NOMO-1 (cell line): Measurements from ENCODE around the gene ROR1.
"Not testable (repeated sequence)": the region's sequence is repeated elsewhere in the genome, so short reads cannot be mapped to it uniquely, and the experiment has no call there.

Experiments
- DNase-seq, 2 experiments: peaks; one replicate each; lab custom pipeline; 2025; ENCODE audit not compliant: unreplicated experiment in 2 of 2; lab: John Stamatoyannopoulos, UW

Gene ROR1

DNA sequence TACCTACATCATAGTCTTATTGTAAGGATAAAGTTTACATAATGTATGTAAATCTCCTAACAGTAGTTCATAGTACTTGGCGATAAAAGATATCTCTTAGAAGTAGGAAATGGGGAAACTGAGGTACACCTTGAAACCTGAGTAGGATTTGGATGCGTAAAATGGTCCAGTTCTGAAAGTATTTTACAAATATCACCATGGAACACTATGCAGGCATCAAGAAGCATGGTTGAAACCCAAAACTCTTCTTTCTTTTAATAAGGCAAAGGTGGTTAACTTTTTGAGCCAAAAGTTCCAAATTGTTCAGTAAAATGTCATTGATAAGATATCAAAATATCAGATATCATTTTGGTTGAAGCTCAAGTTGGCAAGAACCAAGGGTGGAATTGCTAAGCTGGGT lies 46.0 kb downstream of the ROR1 start:
- no peak for DNase-seq

DNA sequence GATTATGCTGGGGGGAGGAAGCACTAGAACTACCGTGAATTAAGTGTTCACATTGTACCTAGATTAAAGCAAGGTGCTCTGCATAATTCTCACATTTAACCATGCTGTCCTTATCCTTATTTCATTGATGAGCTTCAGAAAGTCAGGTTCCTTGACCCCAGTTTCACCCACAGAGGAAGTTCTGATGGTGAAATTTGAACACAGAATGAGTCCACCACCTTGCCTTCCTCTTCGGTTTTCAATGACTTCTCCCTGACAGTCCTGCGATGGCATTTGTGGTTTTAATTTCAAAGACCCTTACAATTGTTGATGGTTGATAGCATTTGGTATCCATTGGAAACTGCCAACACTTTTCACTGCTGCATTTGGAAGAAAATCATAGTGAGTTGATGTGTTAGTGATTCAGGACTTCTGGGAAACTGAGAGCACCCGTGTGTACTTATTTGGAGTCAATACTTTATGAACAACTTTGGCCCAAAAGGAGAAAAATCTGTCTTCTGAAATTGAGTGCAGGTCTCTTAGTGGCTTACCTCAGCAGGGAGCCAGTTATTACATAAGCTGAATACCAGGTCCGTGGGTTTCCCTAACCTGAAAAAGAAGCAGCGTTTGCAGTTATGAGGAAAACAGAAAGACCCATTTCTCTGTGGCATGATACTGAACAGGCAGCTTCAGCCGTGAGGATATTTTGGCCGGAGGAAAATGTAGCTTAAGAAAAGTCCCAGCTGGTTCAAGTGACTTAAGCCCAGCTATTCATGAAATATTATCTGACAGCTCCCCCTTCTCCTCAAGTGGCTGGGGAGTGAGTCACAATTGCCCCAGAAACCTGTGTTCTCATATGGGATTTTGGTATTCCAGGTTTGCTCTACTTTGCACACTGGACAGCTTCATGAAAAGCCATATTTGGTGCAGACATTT lies 47.5 kb downstream of the ROR1 start:
- no peak for DNase-seq

DNA sequence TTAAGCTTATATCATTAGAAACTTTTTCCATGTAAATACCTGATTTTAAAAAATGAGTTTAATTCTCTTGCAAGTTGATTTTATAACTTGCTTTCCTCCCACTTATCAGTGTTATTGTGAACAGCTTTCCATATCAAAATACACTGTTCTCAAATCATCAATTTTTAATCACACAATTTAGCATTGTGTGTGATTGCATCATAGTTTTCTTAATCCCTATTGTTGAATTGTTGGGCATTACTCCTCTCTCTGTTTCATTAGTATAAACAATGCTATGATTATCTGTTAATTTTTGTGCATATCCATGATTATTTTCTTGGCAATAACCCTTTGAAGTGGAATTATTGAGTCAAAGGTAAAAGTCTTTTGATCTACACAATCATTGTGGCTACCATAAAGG lies 48.7 kb downstream of the ROR1 start:
- no peak for DNase-seq

DNA sequence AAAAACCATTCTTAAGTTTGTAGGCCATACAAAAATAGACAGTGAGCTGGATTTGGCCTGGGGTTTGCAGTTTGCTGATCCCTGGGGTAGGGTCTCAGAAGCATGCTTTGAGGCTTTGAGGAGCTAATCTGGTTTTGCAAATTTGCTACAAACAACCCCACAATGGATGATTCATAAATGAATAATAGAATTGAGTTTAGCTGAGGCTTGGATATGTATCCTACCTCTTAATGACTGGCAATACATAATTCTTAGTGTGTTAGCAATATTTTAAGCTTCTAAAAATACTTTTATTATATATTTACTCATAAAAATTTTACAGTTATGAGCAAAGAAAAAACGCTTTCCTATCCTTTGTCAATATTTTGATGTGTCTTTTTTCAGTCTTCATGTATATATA lies 50.6 kb downstream of the ROR1 start:
- DNase-seq, result no peak

DNA sequence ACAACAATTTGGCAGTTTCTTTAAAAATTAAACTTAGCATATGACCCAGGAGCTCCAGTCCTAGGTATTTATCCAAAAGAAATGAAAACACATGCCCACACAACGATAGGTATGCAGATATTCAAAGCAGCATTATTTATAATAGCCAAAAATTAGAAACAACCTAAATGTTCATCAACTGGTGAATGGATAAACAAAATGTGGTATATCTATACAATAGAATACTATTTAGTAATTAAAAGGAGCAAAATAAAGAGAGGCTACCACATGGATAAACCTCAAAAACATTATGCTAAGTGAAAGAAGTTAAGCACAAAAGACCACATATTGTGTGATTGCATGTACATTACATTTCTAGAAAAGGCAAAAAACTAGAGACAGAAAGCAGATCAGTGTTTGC lies 51.3 kb downstream of the ROR1 start:
- no peak for DNase-seq

DNA sequence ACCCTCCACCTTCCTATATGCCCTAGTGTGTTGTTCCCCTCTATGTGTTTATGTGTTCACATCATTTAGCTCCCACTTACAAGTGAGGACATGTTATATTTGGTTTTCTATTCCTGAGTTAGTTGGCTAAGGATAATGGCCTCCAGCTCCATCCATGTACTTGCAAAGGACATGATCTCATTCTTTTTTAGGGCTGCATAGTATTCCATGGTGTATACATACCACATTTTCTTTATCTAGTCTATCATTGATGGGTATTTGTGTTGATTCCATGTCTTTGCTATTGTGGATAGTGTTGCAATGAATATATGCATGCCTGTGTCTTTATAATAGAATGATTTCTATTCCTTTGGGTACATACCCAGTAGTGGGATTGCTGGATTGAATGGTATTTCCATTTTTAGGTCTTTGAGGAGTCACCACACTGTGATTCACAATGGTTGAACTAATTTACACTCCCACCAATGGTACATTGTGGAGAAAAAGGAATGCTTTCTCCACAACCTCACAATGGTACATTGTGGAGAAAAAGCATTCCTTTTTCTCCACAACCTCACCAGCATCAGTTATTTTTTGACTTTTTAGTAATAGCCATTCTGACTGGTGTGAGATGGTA lies 52.5 kb downstream of the ROR1 start:
- DNase-seq, result not testable (repeated sequence)

DNA sequence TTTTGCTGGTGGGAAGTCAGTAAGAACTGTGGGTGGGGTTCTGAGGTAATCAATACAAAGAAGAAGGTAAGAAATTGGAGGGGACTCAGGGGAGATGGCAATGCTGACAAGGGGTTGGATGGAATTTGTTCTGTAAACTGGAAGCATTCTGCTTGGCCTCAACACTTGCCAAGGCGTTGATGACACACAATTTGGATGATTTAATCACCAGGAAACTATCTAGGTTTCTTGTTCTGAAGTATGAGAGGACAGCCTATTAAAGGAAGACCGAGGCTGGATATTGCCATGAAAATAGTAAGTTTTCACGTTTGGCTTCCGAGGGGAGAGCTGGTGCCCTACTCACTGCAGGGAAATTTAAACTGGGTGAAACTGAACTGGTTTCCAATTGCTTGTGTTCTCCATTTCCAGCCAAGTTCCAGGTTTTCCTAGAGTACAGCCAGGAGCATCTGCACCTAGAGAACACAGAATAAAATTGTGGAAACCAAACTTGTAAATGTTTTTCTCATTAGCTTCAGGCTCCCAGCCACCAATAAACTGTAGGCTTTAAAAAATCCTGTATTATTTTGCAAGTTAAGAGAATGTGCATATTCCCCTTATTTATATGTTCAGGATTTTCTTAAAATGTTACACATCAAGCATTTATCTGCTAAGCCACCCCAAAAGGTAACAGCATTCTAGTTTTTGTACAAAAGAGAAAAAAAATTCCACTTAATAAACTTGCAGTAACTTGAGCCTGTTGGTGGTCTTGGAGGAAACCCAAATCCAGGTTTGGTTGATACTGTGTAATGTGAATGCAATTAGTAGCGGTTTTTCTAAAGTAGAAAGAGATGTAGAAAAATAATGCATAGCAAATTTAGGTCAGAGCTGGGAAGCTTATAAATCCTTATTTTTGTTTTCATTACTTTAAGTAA lies 53.8 kb downstream of the ROR1 start:
- no peak for DNase-seq

DNA sequence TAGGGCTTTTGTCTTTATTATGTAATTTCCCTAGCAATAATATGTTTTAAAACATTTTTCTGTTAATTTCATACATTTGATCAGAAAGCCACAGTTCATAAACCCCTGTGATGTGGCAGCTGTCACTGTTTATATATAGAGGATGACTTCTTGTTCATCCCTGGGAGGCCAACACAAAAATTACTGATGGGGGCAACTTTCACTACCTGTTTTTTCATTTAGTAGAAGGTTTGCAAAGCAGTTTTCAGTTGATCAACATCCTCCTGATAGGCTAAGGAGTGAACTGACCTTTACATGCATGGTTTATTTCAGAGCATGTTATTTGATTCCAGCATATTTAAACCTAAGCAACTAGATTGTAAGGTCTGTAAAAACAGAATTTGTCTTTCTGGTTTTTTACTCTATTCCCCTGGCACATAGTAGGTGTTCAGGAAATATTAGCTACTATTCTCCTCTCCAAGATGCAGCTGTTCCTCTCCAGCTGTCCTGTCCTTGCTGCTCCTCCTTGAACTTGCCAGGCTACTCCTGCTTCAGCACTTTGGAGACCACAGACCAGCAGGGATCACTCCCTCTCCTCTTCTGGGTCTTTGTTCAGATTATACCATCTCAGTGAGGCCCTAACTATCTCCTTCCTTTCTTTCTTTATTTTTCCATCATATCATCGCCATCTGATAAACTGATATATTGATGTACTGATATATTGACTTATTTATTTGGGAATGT lies 54.7 kb downstream of the ROR1 start:
- DNase-seq, result peak in 1 of 2 experiments; percentile 34

DNA sequence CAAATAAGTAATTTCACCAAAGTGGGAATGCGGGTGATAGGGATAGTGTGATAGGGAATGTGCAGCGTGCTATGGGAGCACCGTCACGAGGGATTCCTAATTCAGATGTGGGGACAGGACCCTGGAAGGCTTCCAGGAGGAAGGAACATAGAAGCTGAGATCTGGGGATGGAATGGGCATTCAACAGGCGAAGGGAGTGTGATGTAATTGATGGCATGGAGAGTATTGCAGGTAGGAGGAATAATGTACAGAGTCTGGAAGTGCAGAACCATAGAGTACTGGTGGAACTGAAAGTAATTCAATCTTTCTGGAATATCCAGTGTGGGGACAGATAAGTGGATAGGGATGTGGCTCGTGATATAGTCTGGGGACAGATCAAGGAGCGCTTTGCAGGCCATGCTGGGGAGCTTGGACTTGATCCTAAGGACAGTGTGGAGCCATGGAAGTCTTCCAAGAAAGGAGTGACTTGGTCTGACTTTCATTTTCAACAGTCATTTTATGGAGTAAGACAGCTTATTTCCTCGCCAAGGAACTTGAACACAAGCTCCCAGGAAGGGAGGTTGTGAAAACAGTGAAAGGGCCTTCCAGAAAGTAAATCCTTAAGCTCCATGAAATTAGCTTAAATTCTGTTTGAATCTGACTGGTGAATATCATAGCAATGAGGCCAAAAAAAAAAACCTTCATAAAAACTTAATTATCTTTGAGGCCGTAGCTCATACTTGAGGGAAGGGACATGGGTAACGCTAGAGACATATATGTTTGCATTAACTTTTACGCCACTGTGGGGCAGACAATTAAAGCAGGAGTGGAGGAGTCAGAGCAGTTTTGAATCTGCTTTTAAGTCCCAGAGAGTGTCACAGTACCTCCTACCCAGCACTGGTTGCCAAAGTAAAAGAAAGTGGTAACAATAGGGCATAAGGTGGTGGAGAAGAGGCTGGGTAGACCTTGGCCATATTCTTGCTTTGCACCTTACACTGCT lies 55.8 kb downstream of the ROR1 start:
- DNase-seq, result no peak

DNA sequence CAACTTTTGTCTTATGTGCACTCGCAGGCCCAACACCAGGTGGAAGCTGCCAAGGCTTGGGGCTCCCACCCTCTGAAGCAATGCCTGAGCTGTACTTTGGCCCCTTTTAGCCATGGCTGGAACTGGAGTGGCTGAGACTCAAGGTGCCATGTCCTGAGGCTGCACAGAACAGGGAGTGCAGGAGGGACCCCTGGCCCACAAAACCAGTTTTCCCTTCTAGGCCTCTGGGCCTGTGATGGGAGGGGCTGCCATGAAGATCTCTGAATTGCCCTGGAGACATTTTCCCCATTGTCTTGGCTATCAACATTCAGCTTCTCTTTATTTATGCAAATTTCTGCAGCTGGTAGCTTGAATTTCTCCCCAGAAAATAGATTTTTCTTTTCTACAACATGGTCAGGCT lies 57.6 kb downstream of the ROR1 start:
- no peak for DNase-seq

DNA sequence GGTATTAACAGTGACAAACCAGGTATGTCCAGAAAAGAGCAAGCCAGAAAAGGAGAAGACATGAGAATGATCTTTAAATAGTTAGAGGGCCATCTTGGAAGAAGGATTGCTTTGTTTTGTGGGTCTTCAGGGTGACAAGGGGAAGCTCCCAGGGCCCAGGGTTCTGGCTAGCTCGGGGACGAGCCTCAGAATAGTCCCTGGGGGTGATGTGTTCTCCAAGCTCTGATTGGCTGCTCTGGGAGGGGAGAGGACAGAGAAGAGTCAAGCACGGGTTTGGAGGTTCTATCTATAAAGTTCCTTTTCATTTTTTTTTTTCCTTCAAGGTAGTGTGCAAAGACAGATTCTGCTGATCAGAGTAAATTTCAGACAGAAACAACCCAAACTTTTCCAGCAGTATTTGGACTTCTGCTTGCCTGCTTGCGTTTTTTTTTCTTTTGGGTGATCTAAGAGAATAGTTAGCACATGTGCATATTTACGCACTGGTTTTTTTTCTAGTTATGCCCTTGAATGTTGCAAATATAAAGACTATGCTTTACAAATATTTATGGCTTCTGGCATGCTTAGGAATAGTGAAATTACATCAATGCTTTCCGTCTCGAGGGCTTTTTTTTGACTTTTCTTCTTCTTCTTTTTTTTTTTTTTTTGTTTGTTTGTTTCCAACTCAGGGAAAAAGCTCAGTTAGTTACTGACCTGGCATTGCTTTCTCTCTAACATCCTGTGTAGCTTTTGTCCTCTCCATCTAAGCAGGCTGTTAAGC lies 59.7 kb downstream of the ROR1 start:
- no peak for DNase-seq

DNA sequence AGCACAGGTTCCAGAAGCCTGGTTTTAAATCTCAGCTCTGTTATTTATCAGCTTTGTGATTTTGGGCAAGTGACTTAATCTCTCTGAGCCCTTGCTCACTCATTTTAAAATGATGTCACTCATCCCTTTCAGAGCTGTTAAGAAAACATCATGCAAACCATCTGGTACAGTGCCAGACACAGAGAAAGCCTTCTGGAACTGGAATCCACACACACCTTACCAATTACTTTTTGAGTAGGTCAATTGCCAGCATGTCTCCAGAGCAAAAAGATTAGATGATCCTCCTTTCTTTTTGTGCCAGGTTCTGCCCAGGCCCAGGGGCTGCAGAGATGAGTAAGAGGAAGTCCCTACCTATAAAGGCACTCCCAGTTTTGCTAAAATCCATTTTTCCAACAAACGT lies 61.3 kb downstream of the ROR1 start:
- DNase-seq, result no peak

DNA sequence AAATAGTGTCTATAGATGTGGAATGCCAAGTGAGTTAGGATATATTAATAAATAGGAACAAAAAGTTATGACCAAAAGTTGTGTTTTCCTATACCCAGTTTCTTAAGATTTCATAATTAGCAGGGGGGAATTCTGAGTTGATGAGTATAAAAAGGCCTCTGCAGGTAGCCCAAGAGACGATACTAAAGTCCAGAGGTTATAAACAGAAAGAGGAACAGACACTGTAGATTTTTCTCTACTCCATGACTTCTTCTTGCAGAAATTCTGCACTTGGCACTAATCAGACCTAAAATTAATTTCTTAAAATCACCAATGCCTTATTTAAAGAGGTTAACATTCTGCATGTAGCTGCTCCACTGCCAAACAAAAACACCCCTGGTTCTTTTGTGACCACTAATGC lies 62.6 kb downstream of the ROR1 start:
- DNase-seq, result no peak

DNA sequence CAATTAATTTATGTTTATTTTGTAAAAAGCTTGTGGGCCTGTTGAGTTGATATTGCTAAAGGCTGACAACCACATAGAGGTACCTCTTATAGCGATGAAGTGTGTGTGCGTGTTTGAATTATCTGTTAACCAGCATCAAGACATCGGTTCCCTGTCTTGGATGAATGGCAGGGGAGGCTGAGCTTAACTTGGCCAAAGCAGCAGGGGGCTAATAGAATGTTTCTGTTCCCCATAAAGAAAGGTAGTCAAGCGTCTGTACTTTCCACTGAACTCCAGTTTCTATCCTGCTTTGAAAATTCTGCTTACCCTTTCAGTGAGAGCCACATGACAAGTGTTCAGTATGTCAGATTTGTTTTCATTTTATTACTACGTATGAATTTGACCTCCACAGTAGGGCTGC lies 63.0 kb downstream of the ROR1 start:
- no peak for DNase-seq

DNA sequence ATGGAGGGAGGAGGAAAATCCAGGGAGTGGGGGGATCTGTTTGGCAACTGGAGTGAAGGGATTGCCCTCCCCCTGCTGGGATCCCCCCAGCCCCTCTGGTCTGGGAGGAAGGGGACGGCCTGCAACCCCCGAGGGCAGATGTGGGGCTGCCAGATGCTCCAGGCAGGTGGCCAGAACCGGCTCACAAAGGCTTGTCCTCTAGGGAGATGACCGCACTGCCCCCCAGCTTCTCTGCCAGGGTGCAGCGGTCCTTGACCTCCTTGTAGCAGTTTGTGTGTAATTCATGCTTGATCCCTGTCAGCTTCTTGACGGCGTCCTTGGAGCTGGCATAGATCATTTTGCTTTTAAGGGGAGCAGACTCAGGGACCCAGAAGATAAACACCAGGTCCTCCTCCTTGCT lies 69.2 kb downstream of the ROR1 start:
- no peak for DNase-seq

DNA sequence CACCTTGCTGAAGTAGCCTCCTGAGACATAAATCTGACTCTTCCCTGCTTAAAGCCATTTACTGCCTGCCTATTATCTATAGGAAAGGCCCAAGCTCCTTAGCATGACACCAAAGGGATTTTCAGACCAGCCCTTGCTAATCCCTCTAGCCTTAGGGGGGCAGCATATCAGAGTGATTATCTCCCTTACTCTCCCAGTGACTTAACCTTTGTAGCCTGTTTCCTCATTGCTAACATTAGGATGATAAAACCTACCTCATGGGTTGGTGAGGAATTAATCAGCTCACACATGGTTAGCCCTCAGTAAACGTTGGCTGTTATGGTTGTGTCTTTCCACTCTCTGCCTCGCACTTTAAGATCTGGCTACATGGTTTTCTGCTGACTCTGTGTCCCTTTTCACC lies 70.1 kb downstream of the ROR1 start:
- no peak for DNase-seq

DNA sequence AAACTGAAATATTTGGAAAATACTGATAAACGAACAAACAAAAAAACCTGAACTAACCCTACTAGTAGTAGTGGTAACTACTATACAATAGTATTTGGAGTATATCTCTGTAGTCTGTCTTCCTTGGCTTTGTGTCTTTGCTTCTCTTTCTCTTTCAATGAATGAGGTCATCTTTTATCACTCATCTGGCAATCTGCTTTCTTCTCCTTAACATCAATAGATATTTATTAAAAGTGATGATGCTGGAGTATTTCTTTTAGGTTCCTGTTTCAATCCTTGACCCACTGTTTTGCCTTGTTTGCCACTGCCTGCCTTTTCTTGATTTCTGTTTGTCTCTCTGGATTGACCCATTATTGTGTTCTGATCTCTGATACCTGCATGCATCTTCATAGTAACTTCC lies 71.5 kb downstream of the ROR1 start:
- DNase-seq, result no peak

DNA sequence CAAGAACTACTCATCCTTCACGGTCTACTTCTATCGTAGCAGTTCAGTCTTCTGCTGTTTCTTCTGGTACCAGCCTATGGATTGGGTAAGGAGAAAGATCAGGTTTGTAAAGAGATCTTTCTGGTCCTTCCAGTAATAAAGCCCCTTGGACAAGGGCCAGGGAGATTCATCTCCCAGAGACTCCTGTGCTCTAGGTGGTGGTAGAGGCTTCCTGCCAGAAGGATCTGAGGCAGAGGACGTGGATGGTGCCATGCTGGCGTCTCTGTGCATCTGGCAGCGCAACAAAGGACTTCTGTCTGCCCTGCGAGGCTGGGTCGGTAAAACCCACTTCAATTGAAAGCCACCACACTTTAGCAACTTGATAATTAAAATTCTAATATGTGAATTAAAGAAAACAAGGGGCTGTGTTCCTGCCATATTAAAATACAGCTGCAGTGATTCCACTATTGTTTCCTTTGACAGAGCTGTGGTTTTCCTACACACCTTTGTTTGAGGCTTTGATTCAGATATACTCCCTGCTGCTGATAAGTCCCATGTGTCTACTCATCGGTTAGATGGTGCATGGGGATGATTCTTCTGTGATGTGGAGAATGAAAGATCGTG lies 73.6 kb downstream of the ROR1 start:
- no peak for DNase-seq
